Astrocyte (in vitro differentiated cells and primary cell): ENCODE results near the gene ELP2. TPM values are rescaled to one million over a fixed set of nuclear protein-coding genes. Genes with fewer than 3 reads are reported as not detected.
"Not testable (repeated sequence)": the region's sequence is repeated elsewhere in the genome, so short reads cannot be mapped to it uniquely, and the experiment has no call there.

ENCODE experiments used
- DNase-seq: peaks from one replicate; pipeline ENCODE4 v3.0.0-alpha.2; 2010; ENCODE audit warnings: low read depth
- FAIRE-seq: peaks from 2 replicates; lab custom pipeline; 2011; peaks lifted over from hg19 to GRCh38; lab: Jason Lieb, UNC
- H2AFZ ChIP-seq: 2 replicates; pipeline ENCODE4 v1.6.0; 2012; ENCODE audit warnings: low read depth, low read length, inconsistent platforms
- H3K27ac ChIP-seq: 2 replicates; pipeline ENCODE4 v1.5.1; 2011; ENCODE audit warnings: low read depth, low read length, inconsistent platforms
- H3K27me3 ChIP-seq: 2 replicates; pipeline ENCODE4 v1.6.0; 2011; ENCODE audit warnings: low read length, inconsistent platforms; ENCODE audit not compliant: insufficient read depth
- H3K36me3 ChIP-seq: 2 replicates; pipeline ENCODE4 v1.5.1; 2011; ENCODE audit warnings: low read length, inconsistent platforms; ENCODE audit not compliant: insufficient read depth
- H3K4me1 ChIP-seq: 2 replicates; pipeline ENCODE4 v1.5.1; 2011; ENCODE audit warnings: low read length, inconsistent platforms; ENCODE audit not compliant: insufficient read depth
- H3K4me2 ChIP-seq: 2 replicates; pipeline ENCODE4 v1.6.0; 2012; ENCODE audit warnings: low read length, inconsistent platforms
- H3K4me3 ChIP-seq: 2 replicates; pipeline ENCODE4 v1.5.1; 2011; ENCODE audit warnings: low read depth, mild to moderate bottlenecking, low read length, inconsistent platforms; ENCODE audit not compliant: insufficient read depth
- H3K79me2 ChIP-seq: 2 replicates; pipeline ENCODE4 v1.6.0; 2012; ENCODE audit warnings: mild to moderate bottlenecking, low read length, inconsistent platforms; ENCODE audit not compliant: insufficient read depth
- H3K9ac ChIP-seq: 2 replicates; pipeline ENCODE4 v1.6.0; 2012; ENCODE audit warnings: mild to moderate bottlenecking, low read length, inconsistent platforms
- H3K9me3 ChIP-seq: 2 replicates; pipeline ENCODE4 v1.5.1; 2012; ENCODE audit warnings: low read depth, mild to moderate bottlenecking, low read length, inconsistent platforms; ENCODE audit not compliant: insufficient read depth
- H4K20me1 ChIP-seq: 2 replicates; pipeline ENCODE4 v1.6.0; 2012; ENCODE audit warnings: low read length, inconsistent platforms; ENCODE audit not compliant: insufficient read depth
- H3K27ac Mint-ChIP-seq: one replicate; pipeline ENCODE4 v1.8.0; 2021; ENCODE audit warnings: mild to moderate bottlenecking, mixed read lengths; ENCODE audit not compliant: unreplicated experiment
- H3K27me3 Mint-ChIP-seq: one replicate; pipeline ENCODE4 v1.8.0; 2021; ENCODE audit warnings: low read depth, mixed read lengths; ENCODE audit not compliant: unreplicated experiment
- H3K36me3 Mint-ChIP-seq: one replicate; pipeline ENCODE4 v1.8.0; 2021; ENCODE audit warnings: low read depth, mixed read lengths; ENCODE audit not compliant: unreplicated experiment
- H3K4me1 Mint-ChIP-seq: one replicate; pipeline ENCODE4 v1.8.0; 2021; ENCODE audit warnings: low read depth, mixed read lengths; ENCODE audit not compliant: unreplicated experiment
- H3K4me3 Mint-ChIP-seq: one replicate; pipeline ENCODE4 v1.8.0; 2021; ENCODE audit warnings: mild to moderate bottlenecking, moderate library complexity, mixed read lengths; ENCODE audit not compliant: unreplicated experiment
- H3K9me3 Mint-ChIP-seq: one replicate; pipeline ENCODE4 v1.8.0; 2021; ENCODE audit warnings: mild to moderate bottlenecking, mixed read lengths; ENCODE audit not compliant: unreplicated experiment
- EZH2 ChIP-seq: IDR thresholded peaks from 2 replicates; pipeline ENCODE4 v1.6.1; 2012; ENCODE audit warnings: mild to moderate bottlenecking, low read length, inconsistent platforms; ENCODE audit not compliant: insufficient read depth
- total RNA-seq: library from RNA; stranded (reverse); gene quantifications from 2 replicates; pipeline ENCODE4 v1.2.1, GENCODE V29; 2021
- TF ChIP-seq, protein P1 (sequence below): IDR thresholded peaks from 2 replicates; pipeline ENCODE4 v1.5.1; 2011; ENCODE audit warnings: low read depth, mild to moderate bottlenecking, inconsistent platforms, low read length, moderate library complexity; ENCODE audit not compliant: insufficient read depth

The ELP2 gene
- total RNA-seq, 1 donor from 2014 or later, result 99.8 TPM

DNA sequence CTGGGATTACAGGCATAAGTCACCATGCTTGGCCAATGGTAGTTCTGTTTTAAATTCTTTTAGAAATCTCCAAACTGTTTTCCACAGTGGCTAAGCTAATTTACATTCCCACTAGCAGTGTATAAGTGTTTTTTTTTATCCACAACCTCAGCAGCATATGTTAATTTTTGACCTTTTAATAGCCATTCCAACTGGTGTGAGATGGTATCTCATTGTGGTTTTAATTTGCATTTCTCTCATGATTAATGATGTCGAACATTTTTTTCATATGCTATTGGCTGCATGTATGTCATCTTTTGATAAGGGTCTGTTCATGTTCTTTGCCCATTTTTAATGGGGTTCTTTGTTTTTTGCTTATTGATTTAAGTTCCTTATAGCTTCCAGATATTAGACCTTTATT lies 77.6 kb downstream of the ELP2 start:
- Mint-ChIP-seq H3K36me3 (no peaks in the 10 kb centered on the region), H3K4me1 (peaks cover 8% of the 10 kb centered on the region), H3K27me3 (no peaks in the 10 kb centered on the region), H3K27ac (peak overlapping the region; percentile 12), H3K9me3 (peaks cover 7% of the 10 kb centered on the region), H3K4me3 (no peak overlapping the region)
- no peaks in the 10 kb centered on the region for H3K79me2 ChIP-seq
- no peaks in the 10 kb centered on the region for H4K20me1 ChIP-seq
- H2AFZ ChIP-seq, result no peak overlapping the region
- no peak overlapping the region for H3K27ac ChIP-seq
- DNase-seq (no peak), FAIRE-seq (no peak)
- H3K9ac ChIP-seq, result no peak overlapping the region
- no peaks in the 10 kb centered on the region for H3K9me3 ChIP-seq
- H3K4me2 ChIP-seq, result no peak overlapping the region
- H3K4me1 ChIP-seq, result no peaks in the 10 kb centered on the region
- H3K4me3 ChIP-seq, result no peak overlapping the region
- no peaks in the 10 kb centered on the region for H3K36me3 ChIP-seq
- no peaks in the 10 kb centered on the region for H3K27me3 ChIP-seq
- TF ChIP-seq, protein P1, sequence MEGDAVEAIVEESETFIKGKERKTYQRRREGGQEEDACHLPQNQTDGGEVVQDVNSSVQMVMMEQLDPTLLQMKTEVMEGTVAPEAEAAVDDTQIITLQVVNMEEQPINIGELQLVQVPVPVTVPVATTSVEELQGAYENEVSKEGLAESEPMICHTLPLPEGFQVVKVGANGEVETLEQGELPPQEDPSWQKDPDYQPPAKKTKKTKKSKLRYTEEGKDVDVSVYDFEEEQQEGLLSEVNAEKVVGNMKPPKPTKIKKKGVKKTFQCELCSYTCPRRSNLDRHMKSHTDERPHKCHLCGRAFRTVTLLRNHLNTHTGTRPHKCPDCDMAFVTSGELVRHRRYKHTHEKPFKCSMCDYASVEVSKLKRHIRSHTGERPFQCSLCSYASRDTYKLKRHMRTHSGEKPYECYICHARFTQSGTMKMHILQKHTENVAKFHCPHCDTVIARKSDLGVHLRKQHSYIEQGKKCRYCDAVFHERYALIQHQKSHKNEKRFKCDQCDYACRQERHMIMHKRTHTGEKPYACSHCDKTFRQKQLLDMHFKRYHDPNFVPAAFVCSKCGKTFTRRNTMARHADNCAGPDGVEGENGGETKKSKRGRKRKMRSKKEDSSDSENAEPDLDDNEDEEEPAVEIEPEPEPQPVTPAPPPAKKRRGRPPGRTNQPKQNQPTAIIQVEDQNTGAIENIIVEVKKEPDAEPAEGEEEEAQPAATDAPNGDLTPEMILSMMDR, result no peak
- no peak for TF ChIP-seq EZH2

DNA sequence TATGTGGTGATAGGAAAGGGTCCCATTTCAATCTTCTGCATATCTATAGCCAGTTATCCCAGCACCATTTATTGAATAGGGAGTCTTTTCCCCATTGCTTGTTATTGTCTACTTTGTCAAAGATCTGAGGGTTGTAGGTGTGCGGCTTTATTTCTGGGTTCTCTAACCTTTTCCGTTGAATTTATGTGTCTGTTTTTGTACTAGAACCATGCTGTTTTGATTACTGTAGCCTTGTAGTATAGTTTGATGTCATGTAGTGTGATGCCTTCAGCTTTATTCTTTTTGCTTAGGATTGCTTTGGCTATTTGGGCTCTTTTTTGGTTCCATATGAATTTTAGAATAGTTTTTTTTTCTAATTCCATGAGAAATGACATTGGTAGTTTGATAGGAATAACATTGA lies 78.3 kb downstream of the ELP2 start:
- H3K9me3 ChIP-seq, H4K20me1 ChIP-seq, H3K27me3 Mint-ChIP-seq, H3K4me1 Mint-ChIP-seq, H3K36me3 Mint-ChIP-seq, H3K4me2 ChIP-seq, H3K36me3 ChIP-seq, H3K27ac Mint-ChIP-seq, H3K4me1 ChIP-seq, H3K27me3 ChIP-seq, H3K4me3 ChIP-seq, H3K9me3 Mint-ChIP-seq, H3K79me2 ChIP-seq, FAIRE-seq, H2AFZ ChIP-seq, H3K27ac ChIP-seq, H3K9ac ChIP-seq, DNase-seq, H3K4me3 Mint-ChIP-seq: not testable (repeated sequence)

DNA sequence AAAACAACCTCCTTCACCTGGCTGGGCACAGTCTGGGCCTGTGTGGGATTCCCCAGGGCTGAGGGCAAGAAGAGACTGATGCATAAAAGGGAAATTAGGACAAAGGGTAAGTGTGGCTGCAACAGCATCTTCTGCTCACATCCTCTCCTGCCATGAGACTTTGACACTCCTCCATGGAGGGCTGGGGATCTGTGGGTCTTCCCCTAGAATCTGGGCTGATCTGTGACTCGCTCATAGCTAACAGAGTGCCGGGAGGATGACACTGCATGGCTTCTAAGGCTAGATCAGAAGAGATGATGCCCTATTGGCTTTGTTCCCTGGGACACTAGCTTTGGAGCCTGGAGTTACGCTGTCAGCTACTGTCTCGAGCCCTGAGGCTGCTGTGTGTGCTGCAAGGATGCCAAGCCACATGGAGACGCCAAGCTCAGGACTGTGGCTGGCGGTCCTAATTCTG lies 81.9 kb downstream of the ELP2 start:
- Histone ChIP-seq H3K27me3 (no peaks in the 10 kb centered on the region), H3K4me2 (no peak overlapping the region), H3K79me2 (no peaks in the 10 kb centered on the region), H3K27ac (no peak overlapping the region), H2AFZ (no peak overlapping the region), H3K9me3 (no peaks in the 10 kb centered on the region), H4K20me1 (no peaks in the 10 kb centered on the region), H3K9ac (no peak overlapping the region), H3K4me1 (no peaks in the 10 kb centered on the region), H3K36me3 (no peaks in the 10 kb centered on the region), H3K4me3 (no peak overlapping the region)
- H3K9me3 Mint-ChIP-seq, result peaks cover 7% of the 10 kb centered on the region
- no peak for TF ChIP-seq EZH2
- TF ChIP-seq, protein P1, result no peak
- DNase-seq (no peak), FAIRE-seq (no peak)
- peaks cover 8% of the 10 kb centered on the region for H3K4me1 Mint-ChIP-seq
- H3K27ac Mint-ChIP-seq, result no peak overlapping the region
- no peak overlapping the region for H3K4me3 Mint-ChIP-seq
- peaks cover 2% of the 10 kb centered on the region for H3K27me3 Mint-ChIP-seq
- no peaks in the 10 kb centered on the region for H3K36me3 Mint-ChIP-seq
